DOHH2 (cell line): ENCODE measurements around the gene IGSF11.

Experiments used
- CTCF ChIP-seq: fragments of 200-600 bp; sonication (generic); IDR thresholded peaks from one replicate; pipeline ENCODE4 v1.5.1; 2014; ENCODE audit warnings: antibody characterized with exemption, mild to moderate bottlenecking, low read depth, low read length; ENCODE audit not compliant: poor library complexity, severe bottlenecking
- EZH2phosphoT487 ChIP-seq: fragments of 200-600 bp; sonication (generic); IDR thresholded peaks from 2 replicates; pipeline ENCODE4 v1.6.1; 2017; ENCODE audit warnings: borderline replicate concordance, mild to moderate bottlenecking, antibody characterized with exemption, low read length, moderate library complexity, mixed read lengths

- no peak for TF ChIP-seq CTCF
- TF ChIP-seq EZH2phosphoT487, result no peak
These were observed 57.5 kb downstream of the IGSF11 start for GRCh38 chr3:118977118-118977517.
